K562 (cell line): ENCODE results near the gene ZDHHC19. TPM values are rescaled to one million over a fixed set of nuclear protein-coding genes. Genes with fewer than 3 reads are reported as not detected.

Source experiments
- DMBX1 ChIP-seq: fragments of 250-450 bp; sonication (Bioruptor Pico); IDR thresholded peaks from 2 replicates; pipeline ENCODE4 v1.8.0; 2022; ENCODE audit warnings: inconsistent platforms, mild to moderate bottlenecking, moderate library complexity, borderline replicate concordance
- EZH2 ChIP-seq: IDR thresholded peaks from 2 replicates; pipeline ENCODE4 v1.6.1; 2012; ENCODE audit warnings: low read depth, mild to moderate bottlenecking, inconsistent platforms, low read length, borderline replicate concordance
- KLF16 ChIP-seq: IDR thresholded peaks from 2 replicates; pipeline ENCODE4 v1.6.1; 2016; ENCODE audit warnings: antibody characterized with exemption
- NR1H2 ChIP-seq: sonication (generic); formaldehyde crosslinking; IDR thresholded peaks from 2 replicates; pipeline ENCODE4 v1.4.0; 2020; ENCODE audit warnings: mild to moderate bottlenecking, missing genetic modification reagents
- PPARD ChIP-seq: fragments of 250-450 bp; sonication (Bioruptor Pico); IDR thresholded peaks from 2 replicates; pipeline ENCODE4 v1.8.0; 2022; ENCODE audit warnings: inconsistent platforms, mild to moderate bottlenecking, moderate library complexity
- RAD51 ChIP-seq: fragments of 450-650 bp; IDR thresholded peaks from 2 replicates; pipeline ENCODE4 v1.7.1; 2016; ENCODE audit warnings: low read depth, mild to moderate bottlenecking, borderline replicate concordance
- SIX5 ChIP-seq, 2 experiments: IDR thresholded peaks; 2 replicates each; pipeline ENCODE4 v1.6.1; 2011; ENCODE audit warnings: low read length in 2 of 2, borderline replicate concordance in 1 of 2, low read depth in 1 of 2, mild to moderate bottlenecking in 1 of 2, moderate library complexity in 1 of 2; ENCODE audit not compliant: insufficient read depth in 1 of 2
- YY1 ChIP-seq, 3 experiments: IDR thresholded peaks; 2 replicates each; pipeline ENCODE4 v1.6.1; 2011; ENCODE audit warnings: low read length in 2 of 3, mild to moderate bottlenecking in 2 of 3, moderate library complexity in 2 of 3, borderline replicate concordance in 1 of 3, control low read depth in 1 of 3, low read depth in 1 of 3; ENCODE audit not compliant: insufficient read depth in 3 of 3, insufficient replicate concordance in 2 of 3, control insufficient read depth in 1 of 3, insufficient read length in 1 of 3; ENCODE audit errors: extremely low read depth in 1 of 3
- ZBED1 ChIP-seq: IDR thresholded peaks from 2 replicates; pipeline ENCODE4 v1.6.1; 2014
- ZMIZ1 ChIP-seq, 2 experiments: fragments of 150-350 bp in 1 of 2; IDR thresholded peaks; 2 replicates each; pipeline ENCODE4 v1.6.1; 2012 to 2016; ENCODE audit warnings: low read depth in 2 of 2, low read length in 2 of 2, mild to moderate bottlenecking in 1 of 2, moderate library complexity in 1 of 2
- polyA plus RNA-seq, 8 experiments: library from polyadenylated mRNA; depleted of rRNA in 4 of 8; stranded (reverse) in 5 of 8; unstranded in 3 of 8; fragments of >200 nt; fragmentation: Nextera tagmentation in 2 of 8; fragmentation: Illumina TruSeq in 1 of 8; extraction: Ambion mirVana in 2 of 8; extraction: Trizol in 1 of 8; gene quantifications; 2 replicates each; pipeline versions ENCODE4 v1.2.1 to v1.2.3, GENCODE V29; 2011 to 2014; ENCODE audit warnings: inconsistent platforms in 1 of 8, missing spikeins in 1 of 8
- total RNA-seq, 7 experiments: library from RNA; depleted of rRNA in 6 of 7; stranded (reverse); fragments of >200 nt in 6 of 7; fragmentation: Illumina TruSeq in 2 of 7; extraction: Trizol in 2 of 7; gene quantifications; 2 replicates each; pipeline versions ENCODE4 v1.2.1 to v1.2.3, GENCODE V29; 2011 to 2021; ENCODE audit warnings: low replicate concordance in 1 of 7
- TF ChIP-seq, protein P1 (sequence below), 3 experiments: fragments of 200-800 bp in 1 of 3; fragments of 250-450 bp in 1 of 3; fragments of 450-650 bp in 1 of 3; sonication (Bioruptor Pico) in 1 of 3; sonication (Bioruptor generic) in 1 of 3; formaldehyde crosslinking in 1 of 3; IDR thresholded peaks; 2 replicates each; pipeline versions ENCODE4 v1.6.1 to v1.8.0; 2016 to 2022; ENCODE audit warnings: mild to moderate bottlenecking in 2 of 3, missing genetic modification characterization in 2 of 3, missing compliant biosample characterization in 1 of 3, moderate library complexity in 1 of 3
- TF ChIP-seq, protein P2 (sequence below): fragments of 450-650 bp; IDR thresholded peaks from 2 replicates; pipeline ENCODE4 v1.6.1; 2017; ENCODE audit warnings: antibody characterized with exemption, mild to moderate bottlenecking

The ZDHHC19 gene
- total and polyA plus RNA-seq, 9 of the 15 experiments (the other 6 are each of a cell fraction or from before 2014, with no cell fraction given) = 0.40 to 5.5 (median 1.1) TPM

GRCh38 chr3:196193736-196194541 lies 17.3 kb downstream of the ZDHHC19 start (continued):
- TF ChIP-seq, protein P1, sequence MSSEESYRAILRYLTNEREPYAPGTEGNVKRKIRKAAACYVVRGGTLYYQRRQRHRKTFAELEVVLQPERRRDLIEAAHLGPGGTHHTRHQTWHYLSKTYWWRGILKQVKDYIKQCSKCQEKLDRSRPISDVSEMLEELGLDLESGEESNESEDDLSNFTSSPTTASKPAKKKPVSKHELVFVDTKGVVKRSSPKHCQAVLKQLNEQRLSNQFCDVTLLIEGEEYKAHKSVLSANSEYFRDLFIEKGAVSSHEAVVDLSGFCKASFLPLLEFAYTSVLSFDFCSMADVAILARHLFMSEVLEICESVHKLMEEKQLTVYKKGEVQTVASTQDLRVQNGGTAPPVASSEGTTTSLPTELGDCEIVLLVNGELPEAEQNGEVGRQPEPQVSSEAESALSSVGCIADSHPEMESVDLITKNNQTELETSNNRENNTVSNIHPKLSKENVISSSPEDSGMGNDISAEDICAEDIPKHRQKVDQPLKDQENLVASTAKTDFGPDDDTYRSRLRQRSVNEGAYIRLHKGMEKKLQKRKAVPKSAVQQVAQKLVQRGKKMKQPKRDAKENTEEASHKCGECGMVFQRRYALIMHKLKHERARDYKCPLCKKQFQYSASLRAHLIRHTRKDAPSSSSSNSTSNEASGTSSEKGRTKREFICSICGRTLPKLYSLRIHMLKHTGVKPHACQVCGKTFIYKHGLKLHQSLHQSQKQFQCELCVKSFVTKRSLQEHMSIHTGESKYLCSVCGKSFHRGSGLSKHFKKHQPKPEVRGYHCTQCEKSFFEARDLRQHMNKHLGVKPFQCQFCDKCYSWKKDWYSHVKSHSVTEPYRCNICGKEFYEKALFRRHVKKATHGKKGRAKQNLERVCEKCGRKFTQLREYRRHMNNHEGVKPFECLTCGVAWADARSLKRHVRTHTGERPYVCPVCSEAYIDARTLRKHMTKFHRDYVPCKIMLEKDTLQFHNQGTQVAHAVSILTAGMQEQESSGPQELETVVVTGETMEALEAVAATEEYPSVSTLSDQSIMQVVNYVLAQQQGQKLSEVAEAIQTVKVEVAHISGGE (CRISPR knock-in tag; IDR thresholded peaks at IDR 0.05) = peak in 1 of 3 experiments; percentile 65; a peak in 2 of 6 replicates
- TF ChIP-seq KLF16 (peak; percentile 76), EZH2 (no peak), ZMIZ1 (IDR thresholded peaks at IDR 0.05; ENCODE audit: low read depth in 2 of 2, low read length in 2 of 2) (no peak), YY1 (IDR thresholded peaks at IDR 0.05; ENCODE audit: borderline replicate concordance in 1 of 3, control insufficient read depth in 1 of 3, extremely low read depth in 1 of 3, insufficient read depth in 3 of 3, insufficient read length in 1 of 3, insufficient replicate concordance in 2 of 3, low read depth in 1 of 3, low read length in 2 of 3) (no peak), SIX5 (IDR thresholded peaks at IDR 0.05; ENCODE audit: borderline replicate concordance in 1 of 2, insufficient read depth in 1 of 2, low read depth in 1 of 2, low read length in 2 of 2) (no peak), PPARD (no peak), NR1H2 (CRISPR knock-in tag) (no peak), DMBX1 (peak; percentile 44), ZBED1 (no peak), RAD51 (no peak)
- TF ChIP-seq, protein P2, sequence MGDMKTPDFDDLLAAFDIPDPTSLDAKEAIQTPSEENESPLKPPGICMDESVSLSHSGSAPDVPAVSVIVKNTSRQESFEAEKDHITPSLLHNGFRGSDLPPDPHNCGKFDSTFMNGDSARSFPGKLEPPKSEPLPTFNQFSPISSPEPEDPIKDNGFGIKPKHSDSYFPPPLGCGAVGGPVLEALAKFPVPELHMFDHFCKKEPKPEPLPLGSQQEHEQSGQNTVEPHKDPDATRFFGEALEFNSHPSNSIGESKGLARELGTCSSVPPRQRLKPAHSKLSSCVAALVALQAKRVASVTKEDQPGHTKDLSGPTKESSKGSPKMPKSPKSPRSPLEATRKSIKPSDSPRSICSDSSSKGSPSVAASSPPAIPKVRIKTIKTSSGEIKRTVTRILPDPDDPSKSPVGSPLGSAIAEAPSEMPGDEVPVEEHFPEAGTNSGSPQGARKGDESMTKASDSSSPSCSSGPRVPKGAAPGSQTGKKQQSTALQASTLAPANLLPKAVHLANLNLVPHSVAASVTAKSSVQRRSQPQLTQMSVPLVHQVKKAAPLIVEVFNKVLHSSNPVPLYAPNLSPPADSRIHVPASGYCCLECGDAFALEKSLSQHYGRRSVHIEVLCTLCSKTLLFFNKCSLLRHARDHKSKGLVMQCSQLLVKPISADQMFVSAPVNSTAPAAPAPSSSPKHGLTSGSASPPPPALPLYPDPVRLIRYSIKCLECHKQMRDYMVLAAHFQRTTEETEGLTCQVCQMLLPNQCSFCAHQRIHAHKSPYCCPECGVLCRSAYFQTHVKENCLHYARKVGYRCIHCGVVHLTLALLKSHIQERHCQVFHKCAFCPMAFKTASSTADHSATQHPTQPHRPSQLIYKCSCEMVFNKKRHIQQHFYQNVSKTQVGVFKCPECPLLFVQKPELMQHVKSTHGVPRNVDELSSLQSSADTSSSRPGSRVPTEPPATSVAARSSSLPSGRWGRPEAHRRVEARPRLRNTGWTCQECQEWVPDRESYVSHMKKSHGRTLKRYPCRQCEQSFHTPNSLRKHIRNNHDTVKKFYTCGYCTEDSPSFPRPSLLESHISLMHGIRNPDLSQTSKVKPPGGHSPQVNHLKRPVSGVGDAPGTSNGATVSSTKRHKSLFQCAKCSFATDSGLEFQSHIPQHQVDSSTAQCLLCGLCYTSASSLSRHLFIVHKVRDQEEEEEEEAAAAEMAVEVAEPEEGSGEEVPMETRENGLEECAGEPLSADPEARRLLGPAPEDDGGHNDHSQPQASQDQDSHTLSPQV = peak; percentile 90
